Measurements from ENCODE around the gene ZDHHC3. TPM values are rescaled to one million over a fixed set of nuclear protein-coding genes. Genes with fewer than 3 reads are reported as not detected.

Gene ZDHHC3
- polyA plus RNA-seq, 1 donor from 2014 or later: 33.6 TPM

- Mint-ChIP-seq H3K27me3 (peaks cover 3% of the 10 kb centered on the region), H3K27ac (no peak overlapping the region), H3K36me3 (no peaks in the 10 kb centered on the region), H3K9me3 (peaks cover 0 to 2% (median 0%) of the 10 kb centered on the region in 3 donors), H3K4me3 (no peak overlapping the region), H3K4me1 (peaks cover 0 to 5% (median 4%) of the 10 kb centered on the region in 3 donors)
Observed at GRCh38 chr3:44892689-44893088, 83.3 kb downstream of the ZDHHC3 start.

GRCh38 chr3:44890852-44891251 lies 85.1 kb downstream of the ZDHHC3 start:
- H3K9me3 Mint-ChIP-seq: peaks cover 0 to 2% (median 0%) of the 10 kb centered on the region in 3 donors
- H3K4me1 Mint-ChIP-seq: peaks cover 0 to 3% (median 0%) of the 10 kb centered on the region in 3 donors
- H3K36me3 Mint-ChIP-seq: no peaks in the 10 kb centered on the region
- H3K4me3 Mint-ChIP-seq: no peak overlapping the region
- H3K27me3 Mint-ChIP-seq: peaks cover 5% of the 10 kb centered on the region
- no peak overlapping the region for H3K27ac Mint-ChIP-seq

GRCh38 chr3:44890258-44890657 lies 85.7 kb downstream of the ZDHHC3 start:
- Mint-ChIP-seq H3K9me3 (peaks cover 0 to 2% (median 0%) of the 10 kb centered on the region in 3 donors), H3K27ac (no peak overlapping the region), H3K4me1 (peaks cover 0 to 3% (median 0%) of the 10 kb centered on the region in 3 donors), H3K4me3 (no peak overlapping the region), H3K36me3 (no peaks in the 10 kb centered on the region), H3K27me3 (peaks cover 5% of the 10 kb centered on the region)

GRCh38 chr3:44887101-44887500 lies 88.9 kb downstream of the ZDHHC3 start:
- no peaks in the 10 kb centered on the region for H3K36me3 Mint-ChIP-seq
- no peak overlapping the region for H3K4me3 Mint-ChIP-seq
- peaks cover 4% of the 10 kb centered on the region for H3K27me3 Mint-ChIP-seq
- H3K27ac Mint-ChIP-seq: no peak overlapping the region
- H3K4me1 Mint-ChIP-seq: peaks cover 0 to 3% (median 2%) of the 10 kb centered on the region in 3 donors
- H3K9me3 Mint-ChIP-seq: peaks cover 0 to 2% (median 0%) of the 10 kb centered on the region in 3 donors

- Mint-ChIP-seq H3K27me3 (peaks cover 4% of the 10 kb centered on the region), H3K27ac (no peak overlapping the region), H3K4me3 (no peak overlapping the region), H3K4me1 (peaks cover 0 to 3% (median 2%) of the 10 kb centered on the region in 3 donors), H3K9me3 (peaks cover 0 to 2% (median 0%) of the 10 kb centered on the region in 3 donors), H3K36me3 (no peaks in the 10 kb centered on the region)
Observed at GRCh38 chr3:44886561-44886960, 89.4 kb downstream of the ZDHHC3 start.

- H3K27me3 Mint-ChIP-seq: peaks cover 4% of the 10 kb centered on the region
- no peaks in the 10 kb centered on the region for H3K36me3 Mint-ChIP-seq
- no peak overlapping the region for H3K27ac Mint-ChIP-seq
- no peak overlapping the region for H3K4me3 Mint-ChIP-seq
- peaks cover 0 to 3% (median 2%) of the 10 kb centered on the region in 3 donors for H3K4me1 Mint-ChIP-seq
- H3K9me3 Mint-ChIP-seq: peaks cover 0 to 2% (median 0%) of the 10 kb centered on the region in 3 donors
Observed at GRCh38 chr3:44885618-44886017, 90.4 kb downstream of the ZDHHC3 start.

GRCh38 chr3:44883999-44884431 lies 92.0 kb downstream of the ZDHHC3 start:
- Mint-ChIP-seq H3K27me3 (peaks cover 4% of the 10 kb centered on the region), H3K4me3 (no peak overlapping the region), H3K4me1 (peaks cover 0 to 3% (median 2%) of the 10 kb centered on the region in 3 donors), H3K36me3 (no peaks in the 10 kb centered on the region), H3K27ac (no peak overlapping the region), H3K9me3 (no peaks in the 10 kb centered on the region)

- no peaks in the 10 kb centered on the region for H3K9me3 Mint-ChIP-seq
- no peak overlapping the region for H3K4me3 Mint-ChIP-seq
- H3K4me1 Mint-ChIP-seq: peaks cover 0 to 4% (median 2%) of the 10 kb centered on the region in 3 donors
- H3K27me3 Mint-ChIP-seq: peaks cover 4% of the 10 kb centered on the region
- H3K27ac Mint-ChIP-seq: no peak overlapping the region
- no peaks in the 10 kb centered on the region for H3K36me3 Mint-ChIP-seq
Observed at GRCh38 chr3:44883213-44883955, 92.6 kb downstream of the ZDHHC3 start.

- Mint-ChIP-seq H3K36me3 (no peaks in the 10 kb centered on the region), H3K27ac (no peak overlapping the region), H3K4me1 (peaks cover 0 to 2% (median 1%) of the 10 kb centered on the region in 3 donors), H3K4me3 (no peak overlapping the region), H3K27me3 (peaks cover 2% of the 10 kb centered on the region), H3K9me3 (no peaks in the 10 kb centered on the region)
Observed at GRCh38 chr3:44880284-44880683, 95.7 kb downstream of the ZDHHC3 start.

- Mint-ChIP-seq H3K27me3 (no peaks in the 10 kb centered on the region), H3K9me3 (no peaks in the 10 kb centered on the region), H3K36me3 (peaks cover 3% of the 10 kb centered on the region), H3K4me1 (peaks cover 0 to 1% (median 0%) of the 10 kb centered on the region in 3 donors), H3K4me3 (no peak overlapping the region), H3K27ac (no peak overlapping the region)
Observed at GRCh38 chr3:44877333-44877732, 98.6 kb downstream of the ZDHHC3 start.

GRCh38 chr3:44875596-44875995 lies 100.4 kb downstream of the ZDHHC3 start:
- Mint-ChIP-seq H3K9me3 (no peaks in the 10 kb centered on the region), H3K27ac (no peak overlapping the region), H3K27me3 (no peaks in the 10 kb centered on the region), H3K4me3 (no peak overlapping the region), H3K36me3 (peaks cover 3% of the 10 kb centered on the region), H3K4me1 (peaks cover 0 to 1% (median 0%) of the 10 kb centered on the region in 3 donors)

Other genes starting within 250 kb of the ZDHHC3 start
- gene ZNF501, start 246.5 kb downstream of the ZDHHC3 start, polyA plus RNA-seq: 2.0 TPM
- gene KIAA1143, start 214.6 kb downstream of the ZDHHC3 start, polyA plus RNA-seq: 38.7 TPM
- gene KIF15, start 214.4 kb downstream of the ZDHHC3 start, polyA plus RNA-seq: 0.60 TPM
- 30.4 TPM for gene TMEM42, start 114.3 kb downstream of the ZDHHC3 start, polyA plus RNA-seq
- gene TGM4, start 101.6 kb downstream of the ZDHHC3 start, polyA plus RNA-seq: 0.06 TPM
- 37.7 TPM for gene EXOSC7, start 70 bp upstream of the ZDHHC3 start, polyA plus RNA-seq
- not detected for gene CLEC3B, start 50.1 kb upstream of the ZDHHC3 start, polyA plus RNA-seq
- gene CDCP1, start 170.2 kb upstream of the ZDHHC3 start, polyA plus RNA-seq: not detected

Data from IgD-negative memory B cell (primary cell).